ENCODE measurements around the gene GNA14.

- no peak for TF ChIP-seq POLR2A (IDR thresholded peaks at IDR 0.05)
- TF ChIP-seq, protein P1, sequence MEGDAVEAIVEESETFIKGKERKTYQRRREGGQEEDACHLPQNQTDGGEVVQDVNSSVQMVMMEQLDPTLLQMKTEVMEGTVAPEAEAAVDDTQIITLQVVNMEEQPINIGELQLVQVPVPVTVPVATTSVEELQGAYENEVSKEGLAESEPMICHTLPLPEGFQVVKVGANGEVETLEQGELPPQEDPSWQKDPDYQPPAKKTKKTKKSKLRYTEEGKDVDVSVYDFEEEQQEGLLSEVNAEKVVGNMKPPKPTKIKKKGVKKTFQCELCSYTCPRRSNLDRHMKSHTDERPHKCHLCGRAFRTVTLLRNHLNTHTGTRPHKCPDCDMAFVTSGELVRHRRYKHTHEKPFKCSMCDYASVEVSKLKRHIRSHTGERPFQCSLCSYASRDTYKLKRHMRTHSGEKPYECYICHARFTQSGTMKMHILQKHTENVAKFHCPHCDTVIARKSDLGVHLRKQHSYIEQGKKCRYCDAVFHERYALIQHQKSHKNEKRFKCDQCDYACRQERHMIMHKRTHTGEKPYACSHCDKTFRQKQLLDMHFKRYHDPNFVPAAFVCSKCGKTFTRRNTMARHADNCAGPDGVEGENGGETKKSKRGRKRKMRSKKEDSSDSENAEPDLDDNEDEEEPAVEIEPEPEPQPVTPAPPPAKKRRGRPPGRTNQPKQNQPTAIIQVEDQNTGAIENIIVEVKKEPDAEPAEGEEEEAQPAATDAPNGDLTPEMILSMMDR (IDR thresholded peaks at IDR 0.05 in 4 of 5, conservative IDR thresholded peaks at IDR 0.05 in 1 of 5), result no peak
These were observed 29.3 kb upstream of the GNA14 start for GRCh38 chr9:77677397-77677796.
